Heart right ventricle (tissue), 16 donors: ENCODE results near the gene SLC23A1. TPM values are rescaled to one million over a fixed set of nuclear protein-coding genes. Genes with fewer than 3 reads are reported as not detected.

Source experiments
- ATAC-seq, 8 donors: fragments of 200-7000 bp; cut with Tn5 transposase; one replicate each; pipeline ENCODE4 v1.9.1; 2020; ENCODE audit warnings: mild to moderate bottlenecking in 8 of 8, moderate library complexity in 8 of 8, moderate number of reproducible peaks in 1 of 8
- DNase-seq, 2 donors: peaks; one replicate each; pipeline ENCODE4 v3.0.0-alpha.2; 2020
- H3K27ac ChIP-seq, 10 donors: fragments of 200-600 bp; sonication (generic) in 2 of 10; one replicate each; pipeline versions ENCODE4 v1.5.0 to v1.8.0; 2020 to 2022; ENCODE audit warnings: mild to moderate bottlenecking in 3 of 10
- H3K27me3 ChIP-seq, 7 donors: fragments of 200-600 bp; one replicate each; pipeline ENCODE4 v1.8.0; 2021 to 2022; ENCODE audit warnings: mild to moderate bottlenecking in 2 of 7
- H3K36me3 ChIP-seq, 9 donors: fragments of 200-600 bp; sonication (generic) in 1 of 9; one replicate each; pipeline versions ENCODE4 v1.5.0 to v1.8.0; 2020 to 2022; ENCODE audit warnings: mild to moderate bottlenecking in 2 of 9
- H3K4me1 ChIP-seq, 9 donors: fragments of 200-600 bp; sonication (generic) in 1 of 9; one replicate each; pipeline versions ENCODE4 v1.5.0 to v1.8.0; 2020 to 2022; ENCODE audit warnings: mild to moderate bottlenecking in 4 of 9
- H3K4me3 ChIP-seq, 10 donors: fragments of 200-600 bp; sonication (generic) in 2 of 10; one replicate each; pipeline versions ENCODE4 v1.5.0 to v1.8.0; 2020 to 2022; ENCODE audit warnings: mild to moderate bottlenecking in 7 of 10, moderate library complexity in 2 of 10
- H3K9me3 ChIP-seq, 11 donors: fragments of 200-600 bp in 10 of 11; sonication (generic) in 2 of 11; one replicate each; pipeline versions ENCODE4 v1.5.0 to v1.8.0; 2013 to 2022; ENCODE audit warnings: mild to moderate bottlenecking in 2 of 11, control low read depth in 1 of 11, moderate library complexity in 1 of 11
- CTCF ChIP-seq, 9 donors: fragments of 200-600 bp; sonication (generic) in 2 of 9; IDR thresholded peaks; one replicate each; pipeline versions ENCODE4 v1.5.0 to v1.8.0; 2021 to 2022; ENCODE audit warnings: antibody characterized with exemption in 9 of 9, mild to moderate bottlenecking in 5 of 9, moderate library complexity in 1 of 9
- WGBS, 2 donors: extraction: QIAGEN DNeasy Blood & Tissue Kit; methylation state at CpG; one replicate each; pipeline ENCODE4 v1.1.7; 2013; ENCODE audit warnings: inconsistent platforms in 1 of 2; 5-methylcytosine and 5-hydroxymethylcytosine counted together
- intact Hi-C, 10 donors: fragments of 100-400 bp; cut with DNase I; formaldehyde crosslinking; loops; one replicate each; pipeline versions ENCODE4 v1.11.1 to v1.14.2; 2022
- polyA plus RNA-seq, 2 donors: library from polyadenylated mRNA; stranded (reverse); fragments of 200-250 nt; gene quantifications; one replicate each; pipeline ENCODE4 v1.2.3, GENCODE V29; 2013
- total RNA-seq, 10 donors: library from RNA; stranded (reverse); fragmentation: NEBNext Ultra II Directional in 3 of 10; extraction: Animal tissue kit (Norgen Biotek cat#: 25700) in 3 of 10; gene quantifications; one replicate each; pipeline versions ENCODE4 v1.2.1 to v1.2.4, GENCODE V29; 2021 to 2023
- donor health status: Arrhythmogenic right ventricular cardiomyopathy.
- donor health status: ischemic (EF 13 %, LVEDD 7.1; RV severe dilation, severe dysfunction).
- donor health status: healthy with polysubstance abuse.
- donor health status: DM: no; HTN: yes; CAD: no.
- donor health status: DM: no; HTN: no; CAD: no.
- donor health status: ischemic (EF 25% LVEDD 6.9; RV normal size, moderate dysfunction).
- donor health status: ischemic (EF 25% LVEDD 5.7; RV mildly dilated, moderate dysfunction).
- donor health status: healthy.
- donor health status: DM: yes; HTN: yes; CAD: no.
- donor health status: Ischemic cardiomyopathy.
- donor health status: ischemic (EF 35%, LVEDD 5.7; RV mildly dilated, moderate dysfunction).
- donor health status: nonischemic (EF 11% LVEDD 7.7; RV severe dilation, severe dysfunction).
- donor health status: DM: yes; HTN: yes; CAD: no.
- donor health status: PGD.
- donor health status: ischemic (EF 29% LVEDD 5.4; RV normal size, mild dysfunction).
- donor health status: nonischemic (EF 23%, LVEDD 6.1; RV moderate dilation, normal function).

SLC23A1 gene
- total and polyA plus RNA-seq, 12 donors = 0.19 TPM; not detected in 11

GRCh38 chr5:139385061-139386049 lies 2.3 kb upstream of the SLC23A1 start:
- intact Hi-C loops = no loop called here
- no peaks in the 10 kb centered on the region for H3K9me3 ChIP-seq
- DNase-seq = no peak

GRCh38 chr5:139384591-139385051 lies 1.5 kb upstream of the SLC23A1 start:
- Histone ChIP-seq H3K4me1 (peaks cover 0 to 45% (median 33%) of the 10 kb centered on the region in 9 donors), H3K9me3 (no peaks in the 10 kb centered on the region), H3K36me3 (peaks cover 0 to 3% (median 0%) of the 10 kb centered on the region in 9 donors), H3K27me3 (no peaks in the 10 kb centered on the region), H3K27ac (peak overlapping the region; percentile 46 to 86 (median 74)), H3K4me3 (peak overlapping the region in 8 of 10 donors; percentile 25 to 55 (median 46))
- DNase-seq (no peak), ATAC-seq (peak in 1 of 8 donors; percentile 8)
- no peak for TF ChIP-seq CTCF (IDR thresholded peaks at IDR 0.05)
- WGBS, 2 donors = 78 to 87% methylated on average over 9 of the region's 9 CpGs
- intact Hi-C loops = no loop called here

More at GRCh38 chr5:139385061-139386049, 2.3 kb upstream of the SLC23A1 start:
- WGBS, 2 donors = 39 to 48% methylated on average over 8 of the region's 8 CpGs
- Histone ChIP-seq H3K4me1 (peaks cover 0 to 48% (median 35%) of the 10 kb centered on the region in 9 donors), H3K27me3 (no peaks in the 10 kb centered on the region), H3K36me3 (peaks cover 0 to 9% (median 0%) of the 10 kb centered on the region in 9 donors), H3K27ac (peak overlapping the region; percentile 46 to 86 (median 74)), H3K4me3 (peak overlapping the region in 9 of 10 donors; percentile 25 to 55 (median 42))
- ATAC-seq = peak in 5 of 8 donors; percentile 35 to 60 (median 48)
- peak in 8 of 9 donors; percentile 18 to 60 (median 38) for TF ChIP-seq CTCF (IDR thresholded peaks at IDR 0.05)

- no peak for TF ChIP-seq CTCF (IDR thresholded peaks at IDR 0.05)
- Histone ChIP-seq H3K27ac (peak overlapping the region in 5 of 10 donors; percentile 72 to 86 (median 78)), H3K27me3 (no peaks in the 10 kb centered on the region), H3K36me3 (no peaks in the 10 kb centered on the region), H3K9me3 (no peaks in the 10 kb centered on the region), H3K4me1 (peaks cover 0 to 43% (median 27%) of the 10 kb centered on the region in 9 donors), H3K4me3 (no peak overlapping the region)
- DNase-seq (no peak), ATAC-seq (no peak)
- WGBS, 2 donors = 86 to 90% methylated on average over 7 of the region's 7 CpGs
- intact Hi-C loops = no loop called here
Measured at GRCh38 chr5:139383993-139384590, 995 bp upstream of the SLC23A1 start.

GRCh38 chr5:139382807-139383206 lies 290 bp downstream of the SLC23A1 start:
- intact Hi-C loops = no loop called here
- Histone ChIP-seq H3K4me1 (peaks cover 0 to 30% (median 14%) of the 10 kb centered on the region in 9 donors), H3K36me3 (peaks cover 0 to 5% (median 0%) of the 10 kb centered on the region in 9 donors), H3K27ac (no peak overlapping the region), H3K9me3 (no peaks in the 10 kb centered on the region), H3K4me3 (no peak overlapping the region), H3K27me3 (no peaks in the 10 kb centered on the region)
- ATAC-seq (no peak), DNase-seq (no peak)
- no peak for TF ChIP-seq CTCF (IDR thresholded peaks at IDR 0.05)
- WGBS, 2 donors = 57 to 70% methylated on average over 3 of the region's 3 CpGs
